NK-92 (cell line): Measurements from ENCODE around the gene RPL26.
A peak's percentile ranks its signal among the peaks of the same experiment; 100 is the strongest.

Experiments
- DNase-seq: peaks from one replicate; lab custom pipeline; 2025; ENCODE audit not compliant: unreplicated experiment; lab: John Stamatoyannopoulos, UW

RPL26 gene

DNA sequence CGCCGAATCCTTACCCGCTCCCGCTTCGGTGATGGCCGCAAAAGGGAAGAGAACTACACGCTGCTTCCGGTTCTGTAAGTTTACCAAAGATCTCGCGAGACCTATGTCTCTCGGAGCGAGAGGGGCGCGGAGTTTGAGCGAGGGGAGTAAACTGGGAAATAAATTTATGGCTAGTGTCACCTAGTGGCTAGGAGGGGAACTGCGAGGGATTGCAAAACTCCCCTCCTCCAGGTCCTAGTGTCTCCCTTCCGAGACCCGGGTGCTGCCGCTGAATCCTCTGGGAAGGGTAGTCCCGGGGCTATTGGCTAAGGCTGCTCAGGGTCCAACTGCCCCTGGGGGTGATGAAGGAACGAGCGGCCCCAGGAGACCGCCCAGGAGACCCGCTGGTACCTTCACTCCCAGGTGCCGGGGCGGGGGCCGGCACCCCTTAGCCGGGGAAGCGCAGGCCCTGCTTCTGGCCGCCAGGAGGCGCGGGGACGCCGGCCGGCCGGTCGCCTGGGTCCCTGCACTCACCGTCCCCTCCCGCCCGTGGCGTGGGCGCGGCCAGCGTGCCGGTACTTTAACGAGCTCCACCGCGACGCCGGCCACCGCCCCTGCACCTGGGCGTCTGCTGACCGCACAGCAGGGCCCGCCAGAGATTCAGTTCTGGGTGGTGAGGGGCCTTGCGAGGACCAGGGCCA lies at the start of gene RPL26:
Gene RPL26 (minus strand): TSS at position 51 of the 680 bp plus-strand sequence. CDS start 883 bp downstream, outside the sequence.
- peak; percentile 75 for DNase-seq

DNA sequence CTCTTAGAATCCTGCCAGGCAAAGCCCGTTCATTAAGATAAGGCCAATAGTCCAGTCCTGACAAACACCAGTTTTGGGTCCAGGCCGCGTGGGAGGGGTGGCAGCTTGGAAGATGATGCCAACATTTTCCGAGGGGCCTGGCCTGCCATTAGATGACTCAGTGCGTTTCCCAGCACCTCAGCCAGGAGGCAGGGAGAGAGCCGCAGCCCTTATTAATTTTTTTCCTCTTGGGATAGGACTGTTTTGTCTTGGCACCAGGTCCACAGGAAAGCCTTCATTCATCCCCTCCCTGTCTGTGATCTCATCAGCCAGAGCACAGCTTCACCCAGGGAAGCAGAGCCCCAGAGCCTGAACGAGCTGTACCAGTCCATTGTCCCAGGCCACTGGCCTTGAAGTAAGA lies 48.0 kb upstream of the RPL26 start:
- no peak for DNase-seq

DNA sequence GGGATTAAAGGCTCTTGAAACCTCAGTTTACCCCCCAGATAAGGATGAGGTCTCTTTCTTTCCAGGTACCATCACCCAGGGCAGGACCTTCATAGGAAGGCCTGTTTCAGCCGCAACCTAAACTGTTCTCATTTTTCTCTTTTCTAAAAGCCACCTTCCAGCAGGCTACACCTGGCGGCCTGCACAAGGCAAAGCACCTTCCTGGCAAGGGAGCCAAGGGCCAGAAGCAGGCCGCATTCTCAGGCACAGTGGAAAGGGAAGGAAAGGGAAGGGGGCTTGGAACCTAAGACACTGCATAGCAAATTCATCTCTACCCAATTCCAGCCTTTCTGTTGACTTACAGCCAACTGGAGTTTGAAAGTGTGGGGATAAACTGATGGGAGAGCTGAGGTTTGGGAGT lies 43.8 kb upstream of the RPL26 start:
- no peak for DNase-seq

DNA sequence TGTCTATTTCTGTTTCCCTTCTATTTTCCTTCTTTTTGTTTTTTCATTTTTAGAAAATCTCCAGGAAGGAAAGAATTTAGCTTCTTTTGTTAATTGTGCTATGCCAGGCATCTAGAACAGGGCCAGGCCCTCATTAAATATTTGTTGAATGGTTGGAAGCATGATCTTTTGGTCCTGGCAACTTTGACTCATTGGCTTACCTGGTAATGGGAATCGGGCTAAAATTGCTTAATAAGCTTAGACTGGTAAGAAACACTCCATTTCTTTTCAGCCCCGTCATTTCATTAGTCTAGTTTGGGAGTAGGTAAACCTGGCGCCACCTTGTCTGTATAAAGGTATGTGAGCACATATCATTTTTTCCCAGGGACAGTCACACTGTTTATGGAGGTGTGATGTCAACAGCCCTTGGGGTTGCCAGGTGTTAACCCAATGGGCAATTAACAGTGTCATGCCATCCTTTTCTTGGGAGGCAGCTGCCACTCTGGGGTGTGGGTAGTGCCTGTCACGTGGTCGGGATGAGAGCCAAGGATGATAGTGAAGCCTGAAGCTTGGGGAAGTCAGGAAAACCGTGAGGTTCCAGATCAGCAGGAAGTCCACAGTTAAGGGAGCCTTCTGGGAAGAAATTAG lies 43.2 kb upstream of the RPL26 start:
- DNase-seq: no peak

DNA sequence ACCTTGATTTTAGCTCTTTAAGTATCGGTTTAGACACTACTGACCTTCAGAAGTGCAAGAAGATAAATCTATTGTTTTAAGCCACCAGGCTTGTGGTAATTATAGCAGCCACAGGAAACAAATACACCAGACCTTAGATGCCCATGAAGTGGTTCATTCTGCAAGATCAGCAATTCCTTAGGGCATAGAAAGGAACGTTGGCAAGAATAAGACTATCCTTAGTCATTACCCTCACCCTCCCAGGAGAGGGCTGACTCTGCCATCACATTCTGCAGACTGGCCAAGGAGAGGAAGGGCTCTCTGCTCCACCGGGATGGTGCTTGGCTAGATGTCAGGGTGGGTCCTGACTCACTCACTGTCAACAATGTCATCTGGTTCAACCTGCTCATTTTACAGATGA lies 38.6 kb upstream of the RPL26 start:
- no peak for DNase-seq

DNA sequence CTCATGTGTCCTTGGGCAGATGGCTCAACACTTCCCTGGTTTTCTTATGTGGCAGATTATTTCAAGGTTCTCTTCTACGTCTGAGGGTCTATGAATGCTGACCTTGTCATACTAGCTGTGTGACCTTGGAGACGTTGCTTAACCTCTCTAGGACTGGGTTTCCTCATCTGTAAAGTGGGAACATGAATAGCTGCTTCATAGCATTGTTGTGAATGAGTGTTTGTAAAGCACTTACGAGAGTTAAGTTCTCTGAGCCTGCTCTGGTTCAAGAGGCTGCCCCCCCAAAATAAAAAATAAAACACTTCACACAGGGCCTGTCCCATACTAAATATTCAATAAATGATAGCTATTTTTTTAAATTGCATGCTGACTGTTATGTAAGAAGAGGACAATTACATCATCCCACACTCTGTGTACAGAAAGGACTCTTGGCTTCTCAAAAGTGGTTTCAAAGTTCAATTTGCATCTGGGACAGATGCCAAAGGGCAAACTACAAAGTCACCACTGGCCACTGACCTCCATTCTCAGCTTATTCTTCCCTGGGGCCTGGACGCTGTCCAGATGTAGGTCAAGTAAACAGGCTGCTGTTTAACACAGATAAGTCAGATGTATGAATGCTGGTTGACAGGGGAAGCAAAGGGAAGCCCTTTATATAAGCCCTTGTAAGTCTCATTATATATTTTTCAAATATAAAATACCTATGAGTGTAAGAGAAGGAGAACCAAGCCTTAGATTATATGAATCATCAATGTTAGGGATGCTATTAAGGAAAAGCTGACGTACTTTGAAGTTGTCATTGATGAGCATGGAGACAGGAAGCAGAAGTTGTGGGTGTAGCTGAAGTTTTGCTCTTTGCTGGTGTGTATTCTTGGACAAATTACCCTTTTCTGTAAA lies 37.3 kb upstream of the RPL26 start:
- no peak for DNase-seq

DNA sequence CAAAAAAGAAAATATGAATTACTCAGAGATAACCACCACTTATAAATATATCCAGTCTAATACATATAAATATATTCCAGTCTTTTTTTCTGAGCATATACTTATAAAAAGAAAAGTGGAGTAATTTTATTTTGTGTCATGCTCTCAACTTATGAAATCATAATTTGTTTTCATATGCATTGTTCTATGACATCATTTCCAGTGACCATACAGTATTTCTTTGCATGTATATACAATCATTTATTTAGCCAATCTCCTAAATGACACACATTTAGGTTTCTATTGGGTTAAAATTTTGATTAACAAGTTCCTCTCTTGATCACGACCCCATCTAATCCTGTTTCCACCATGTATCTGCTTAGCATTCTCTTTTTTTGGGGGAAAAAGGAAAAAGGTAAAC lies 36.3 kb upstream of the RPL26 start:
- DNase-seq: no peak

DNA sequence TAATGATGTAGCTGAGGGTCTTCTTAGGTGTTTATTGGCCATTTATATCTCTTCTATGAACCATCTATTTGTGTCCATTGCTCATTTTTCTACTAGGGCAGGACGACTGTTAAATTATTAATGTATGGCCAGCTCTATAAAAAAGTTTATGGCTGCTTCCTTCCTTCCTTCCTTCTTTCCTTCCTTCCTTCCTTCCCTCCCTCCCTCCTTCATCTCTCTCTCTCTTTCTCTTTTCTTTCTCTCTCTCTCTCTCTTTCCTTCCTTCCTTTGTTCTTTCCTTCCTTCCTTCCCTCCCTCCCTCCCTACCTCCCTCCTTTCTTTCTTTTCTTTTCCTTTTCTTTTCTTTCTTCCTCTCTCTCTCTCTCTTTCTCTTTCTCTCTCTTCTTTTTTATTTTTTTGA lies 35.5 kb upstream of the RPL26 start:
- DNase-seq: no peak

DNA sequence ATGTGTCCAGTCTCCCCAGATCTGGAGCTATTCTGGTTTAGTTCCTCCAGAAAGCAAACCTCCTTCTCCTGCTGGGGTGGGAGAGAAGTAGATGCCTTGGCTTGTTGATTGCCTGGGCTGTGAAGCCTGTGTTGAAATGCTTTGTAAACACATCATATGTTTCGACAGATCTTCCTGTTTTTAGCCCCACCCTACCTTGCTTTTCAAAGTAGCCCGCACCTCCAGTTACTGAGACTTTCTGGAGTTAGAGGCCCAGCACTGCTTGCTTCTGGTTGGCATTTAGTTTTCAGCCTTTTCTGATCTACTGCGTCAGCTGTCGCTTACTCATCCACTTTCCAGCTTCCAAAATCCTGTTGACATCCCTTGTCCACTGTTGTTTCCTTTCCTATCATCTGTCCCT lies 34.8 kb upstream of the RPL26 start:
- DNase-seq: no peak

DNA sequence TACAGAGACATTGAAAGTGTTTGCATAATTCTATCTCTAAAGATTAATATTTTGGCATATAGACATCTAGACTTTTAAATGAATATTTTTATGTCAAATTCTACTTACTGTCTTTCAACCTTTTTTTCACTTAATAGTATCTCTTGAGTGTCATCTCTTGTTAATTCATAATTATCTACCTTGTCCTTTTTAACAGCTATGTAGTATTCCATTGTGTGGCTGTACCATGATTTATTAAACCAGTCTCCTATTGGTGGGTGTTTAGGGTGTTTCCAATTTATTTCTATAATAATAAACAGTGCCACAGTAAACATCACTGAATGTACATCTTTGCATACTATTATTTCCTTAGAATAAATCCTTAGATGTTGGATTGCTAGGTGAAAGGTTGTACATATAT lies 30.9 kb upstream of the RPL26 start:
- DNase-seq: no peak

DNA sequence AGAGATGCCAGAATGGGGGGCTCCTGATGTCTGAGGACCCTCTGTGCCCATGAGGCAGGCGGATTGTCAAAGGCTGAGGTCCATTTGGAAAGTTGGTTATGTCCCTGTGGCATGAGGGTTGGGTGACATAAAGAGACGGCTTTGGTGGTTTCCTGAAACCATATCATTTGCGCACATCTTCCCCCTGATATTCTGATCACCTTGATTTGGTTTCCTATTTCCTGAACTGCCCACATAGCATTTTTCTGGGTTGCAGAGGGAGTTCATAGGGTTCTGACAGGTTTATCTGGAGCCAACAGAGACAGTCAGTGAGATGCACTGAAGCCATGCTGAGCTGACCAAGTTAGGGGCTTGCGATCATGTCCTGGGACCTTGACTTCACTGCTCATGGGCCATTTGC lies 30.3 kb upstream of the RPL26 start:
- DNase-seq: no peak

DNA sequence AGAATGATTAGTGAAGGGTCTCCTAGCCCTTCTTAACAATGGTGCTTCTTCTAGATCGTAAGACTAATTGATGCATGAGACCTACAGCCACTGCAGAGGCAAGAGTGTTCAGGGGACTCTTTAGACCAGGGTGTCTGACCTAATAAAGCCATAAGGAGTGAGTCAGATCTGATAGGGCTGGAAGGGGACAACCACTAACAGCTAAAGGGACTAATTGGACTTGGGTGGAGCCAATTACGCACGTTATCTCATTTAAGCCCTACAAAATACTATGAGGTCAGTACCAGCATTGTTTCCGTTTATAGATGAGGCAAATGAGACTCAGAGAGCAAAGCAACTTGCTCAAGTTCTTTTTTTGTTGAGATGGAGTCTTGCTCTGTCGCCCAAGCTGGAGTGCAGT lies 29.1 kb upstream of the RPL26 start:
- DNase-seq: no peak

DNA sequence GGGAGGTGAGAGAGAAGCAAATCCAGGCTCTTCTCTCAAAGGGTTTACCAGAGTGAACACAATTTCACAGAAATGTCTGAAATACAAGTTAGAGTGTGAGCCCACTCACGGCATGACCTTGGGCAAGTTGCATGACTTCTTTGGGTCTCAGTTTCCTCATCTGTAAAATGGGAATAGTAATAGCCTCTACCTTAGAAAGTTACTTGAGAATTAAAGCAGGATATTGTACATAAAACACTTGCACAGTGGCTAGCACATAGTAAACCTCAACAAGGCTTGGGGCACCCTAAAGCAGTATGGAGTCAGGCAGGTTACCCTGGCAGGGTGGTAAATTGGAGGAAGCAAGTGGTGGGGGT lies 27.9 kb upstream of the RPL26 start:
- DNase-seq: no peak

DNA sequence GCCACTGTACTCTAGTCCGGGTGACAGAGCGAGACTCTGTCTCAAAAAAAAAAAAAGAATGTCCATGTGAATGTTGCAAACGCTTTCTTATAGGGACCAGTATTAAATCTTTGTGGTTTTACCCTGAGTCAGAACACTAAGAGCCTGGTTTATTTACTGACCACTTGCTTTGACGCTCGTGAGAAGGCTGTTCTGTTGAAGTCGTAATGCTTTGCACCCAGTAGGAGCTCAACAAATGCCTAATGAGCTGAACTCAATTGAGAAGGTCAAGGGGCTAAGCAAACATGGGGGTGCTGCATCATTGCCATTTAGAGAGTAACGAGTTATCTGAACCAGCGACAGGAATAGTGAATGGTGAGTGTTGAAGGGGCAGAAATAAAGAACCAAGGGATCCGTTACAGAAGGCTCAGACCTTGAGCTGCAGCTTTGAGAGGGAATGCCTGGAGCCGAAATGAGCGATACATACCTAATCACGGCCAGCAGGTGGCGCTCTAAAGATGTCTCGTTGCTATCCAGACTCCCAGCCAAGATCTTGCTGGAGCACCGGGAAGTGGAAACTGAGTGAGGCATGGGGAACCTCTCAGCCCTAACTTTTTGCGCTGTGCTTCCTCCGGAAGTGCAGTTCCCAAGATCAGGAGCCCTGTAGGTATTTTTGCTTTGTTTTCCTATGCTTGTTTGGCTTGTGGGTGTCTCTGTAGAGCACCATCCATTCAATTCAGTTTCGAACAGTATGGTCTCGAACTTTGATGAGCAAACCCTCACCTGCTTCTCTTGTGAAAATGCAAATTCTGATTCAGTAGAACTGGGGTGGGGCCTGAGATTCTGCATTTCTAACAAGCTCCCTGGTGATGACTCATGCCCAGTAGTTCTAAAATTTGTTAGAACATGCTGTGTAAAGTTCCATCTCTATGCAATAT lies 27.2 kb upstream of the RPL26 start:
- DNase-seq: no peak

DNA sequence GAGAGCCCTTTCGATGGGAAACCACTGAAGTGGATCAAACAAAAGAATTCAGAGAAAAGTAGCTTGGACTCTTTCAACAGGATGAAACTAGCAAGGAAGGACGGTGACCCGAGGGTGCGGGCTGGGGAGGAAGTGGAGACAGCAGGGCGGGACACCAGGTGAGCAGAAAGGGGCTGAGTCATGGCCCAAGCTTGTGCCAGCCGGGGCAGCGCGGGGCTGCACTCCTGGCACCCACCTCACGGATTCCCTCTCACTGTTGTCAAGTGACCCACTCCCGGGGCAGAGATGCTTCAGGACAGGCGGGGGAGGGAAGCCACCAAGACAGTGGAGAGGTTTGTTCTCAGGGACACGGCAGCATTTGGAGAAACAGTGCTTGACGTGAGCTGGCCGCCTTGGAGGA lies 25.4 kb upstream of the RPL26 start:
- DNase-seq: no peak

DNA sequence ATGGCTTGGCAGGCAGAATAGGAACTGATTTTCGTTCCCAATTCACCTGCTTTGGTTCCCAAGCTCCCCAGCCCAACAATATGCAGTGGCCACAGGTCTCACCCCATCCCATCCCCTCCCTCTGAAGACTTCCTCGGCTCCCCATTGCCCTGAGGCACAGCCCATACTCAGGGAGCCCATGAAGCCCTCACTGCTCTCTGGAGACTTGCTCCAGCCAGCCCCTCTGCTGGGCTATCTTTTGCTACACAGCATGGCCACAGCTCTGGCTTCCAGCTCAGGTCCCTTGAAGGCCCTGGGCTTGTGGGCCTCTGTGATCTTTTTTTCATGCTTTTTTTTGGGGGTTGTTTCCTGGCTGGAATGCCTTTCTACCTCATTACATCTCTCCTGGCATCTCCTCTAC lies 23.2 kb upstream of the RPL26 start:
- DNase-seq: no peak

DNA sequence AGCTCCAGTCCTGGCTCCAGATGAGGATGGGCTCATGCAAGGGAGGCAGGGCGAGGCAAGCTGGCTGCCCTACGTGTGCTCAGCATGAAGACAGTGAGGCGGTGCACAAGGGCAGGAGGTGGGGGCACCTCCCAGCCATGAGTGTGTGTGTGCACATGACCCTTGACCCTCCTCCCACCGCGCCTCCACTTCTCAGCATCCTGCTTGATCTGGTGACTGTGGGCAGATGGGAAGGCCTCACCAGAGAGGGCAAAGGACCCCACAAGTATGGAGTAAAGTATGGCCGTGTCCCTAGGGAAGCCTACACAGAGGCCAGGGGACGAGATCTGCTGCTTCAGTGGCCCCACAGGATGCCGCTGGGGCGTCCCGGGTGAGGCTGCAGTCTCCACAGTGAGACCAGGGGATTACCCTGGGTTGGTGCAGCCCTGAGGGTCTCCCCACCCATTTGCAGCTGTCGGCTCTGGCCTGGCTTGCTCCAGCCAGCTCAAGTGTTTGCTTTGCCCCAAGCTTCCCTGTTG lies 22.6 kb upstream of the RPL26 start:
- no peak for DNase-seq

DNA sequence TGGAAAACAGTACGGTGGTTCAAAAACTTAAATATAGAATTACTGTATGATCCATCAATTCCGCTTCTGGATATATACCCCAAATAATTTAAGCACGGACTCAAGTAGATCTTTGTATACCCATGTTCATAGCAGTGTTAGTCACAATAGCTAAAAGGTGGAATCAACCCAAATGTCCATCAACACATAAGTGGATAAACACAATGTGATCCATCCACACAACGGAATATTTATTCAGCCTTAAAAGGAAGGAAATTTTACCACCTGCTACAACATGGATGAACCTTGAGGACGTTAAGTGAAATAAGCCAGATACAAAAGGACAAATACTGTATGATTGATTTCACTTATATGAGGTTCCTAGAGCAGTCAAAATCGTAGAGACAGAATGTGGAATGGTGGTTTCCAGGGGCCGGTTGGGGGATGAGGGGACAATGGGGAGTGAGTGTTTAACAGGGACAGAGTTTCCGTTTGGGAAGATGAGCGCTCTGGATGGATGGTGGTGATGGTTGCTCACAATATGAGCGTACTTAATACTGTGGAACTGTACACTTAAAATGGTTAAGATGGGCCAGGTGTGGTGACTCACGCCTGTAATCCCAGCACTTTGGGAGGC lies 20.0 kb upstream of the RPL26 start:
- no peak for DNase-seq

DNA sequence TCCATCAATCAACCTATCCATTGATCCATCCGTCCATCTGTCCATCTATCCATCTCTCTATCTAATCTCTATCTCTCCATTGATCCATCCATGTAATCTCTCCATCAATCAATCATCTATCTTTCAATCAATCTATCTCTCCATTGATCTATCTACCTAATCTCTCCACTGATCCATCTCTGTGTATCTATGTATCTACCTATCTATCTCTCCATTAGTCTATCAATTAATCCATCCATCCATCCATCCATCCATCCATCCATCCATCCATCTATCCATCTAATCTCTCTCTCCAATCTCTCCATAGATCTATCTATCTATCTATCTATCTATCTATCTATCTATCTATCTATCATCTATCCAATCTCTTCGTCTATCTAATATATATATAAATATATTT lies 18.1 kb upstream of the RPL26 start:
- no peak for DNase-seq

DNA sequence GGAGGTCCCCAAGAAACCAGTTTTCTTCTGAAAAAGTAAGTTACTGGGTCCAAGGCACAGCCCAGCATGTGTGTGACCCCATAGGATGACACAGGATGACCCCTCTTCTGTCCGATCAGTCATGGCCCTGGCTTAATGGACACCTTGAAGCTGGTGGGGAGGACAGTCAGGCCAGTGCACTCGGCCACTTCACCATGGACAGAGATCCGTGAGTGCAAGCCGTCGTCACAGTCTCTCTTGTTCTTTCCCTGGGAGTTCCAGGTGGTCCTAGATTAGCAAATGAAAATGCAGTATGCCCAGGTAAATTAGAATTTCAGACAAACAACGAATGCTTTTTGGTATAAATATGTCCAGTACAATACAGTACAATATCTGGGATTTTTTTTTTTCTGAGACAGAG lies 16.0 kb upstream of the RPL26 start:
- no peak for DNase-seq
